ENCODE data around the gene MAP2K5.

DNA sequence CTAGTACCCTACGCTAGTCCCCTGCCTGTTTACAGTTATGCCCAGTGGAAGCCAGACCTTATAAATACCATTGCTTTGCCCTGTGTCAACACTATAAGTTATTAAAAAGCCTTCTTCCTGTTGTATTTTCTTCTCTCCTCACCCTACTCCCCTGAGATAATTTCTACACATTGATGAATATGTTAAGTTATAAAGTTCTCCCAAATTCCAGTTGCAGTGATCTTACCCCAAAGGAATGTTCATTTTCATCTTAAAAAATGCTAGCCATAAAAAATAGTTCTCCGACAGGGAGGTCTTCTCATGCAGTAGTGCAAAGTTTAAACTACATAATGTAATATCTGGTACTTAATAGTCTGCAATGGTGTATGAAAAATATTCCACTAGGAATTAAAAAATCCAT, 58.6 kb downstream of the MAP2K5 start:
- TF ChIP-seq ZBTB1 (CRISPR knock-in tag; IDR thresholded peaks at IDR 0.05; ENCODE audit: borderline replicate concordance, low read depth) = no peak
- no peak for TF ChIP-seq CBX5 (IDR thresholded peaks at IDR 0.05; ENCODE audit: borderline replicate concordance, low read depth)
- TF ChIP-seq SNRNP70 (optimal IDR thresholded peaks at IDR 0.05; ENCODE audit: low read depth, low read length) = no peak
- TF ChIP-seq, protein P1, sequence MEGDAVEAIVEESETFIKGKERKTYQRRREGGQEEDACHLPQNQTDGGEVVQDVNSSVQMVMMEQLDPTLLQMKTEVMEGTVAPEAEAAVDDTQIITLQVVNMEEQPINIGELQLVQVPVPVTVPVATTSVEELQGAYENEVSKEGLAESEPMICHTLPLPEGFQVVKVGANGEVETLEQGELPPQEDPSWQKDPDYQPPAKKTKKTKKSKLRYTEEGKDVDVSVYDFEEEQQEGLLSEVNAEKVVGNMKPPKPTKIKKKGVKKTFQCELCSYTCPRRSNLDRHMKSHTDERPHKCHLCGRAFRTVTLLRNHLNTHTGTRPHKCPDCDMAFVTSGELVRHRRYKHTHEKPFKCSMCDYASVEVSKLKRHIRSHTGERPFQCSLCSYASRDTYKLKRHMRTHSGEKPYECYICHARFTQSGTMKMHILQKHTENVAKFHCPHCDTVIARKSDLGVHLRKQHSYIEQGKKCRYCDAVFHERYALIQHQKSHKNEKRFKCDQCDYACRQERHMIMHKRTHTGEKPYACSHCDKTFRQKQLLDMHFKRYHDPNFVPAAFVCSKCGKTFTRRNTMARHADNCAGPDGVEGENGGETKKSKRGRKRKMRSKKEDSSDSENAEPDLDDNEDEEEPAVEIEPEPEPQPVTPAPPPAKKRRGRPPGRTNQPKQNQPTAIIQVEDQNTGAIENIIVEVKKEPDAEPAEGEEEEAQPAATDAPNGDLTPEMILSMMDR (IDR thresholded peaks at IDR 0.05 in 2 of 3, conservative IDR thresholded peaks at IDR 0.05 in 1 of 3; ENCODE audit: insufficient read depth in 2 of 3, low read depth in 1 of 3, low read length in 3 of 3) = no peak
- TF ChIP-seq POLR2AphosphoS5 (IDR thresholded peaks at IDR 0.05; ENCODE audit: control insufficient read depth, insufficient read depth, low read depth, low read length) = no peak
